ENCODE measurements around the gene LENEP.

The LENEP gene

GRCh38 chr1:155029513-155030242, 36.3 kb downstream of the LENEP start:
- H3K4me3 ChIP-seq (ENCODE audit: low read depth, low read length): no peak overlapping the region
- TF ChIP-seq, protein P1, sequence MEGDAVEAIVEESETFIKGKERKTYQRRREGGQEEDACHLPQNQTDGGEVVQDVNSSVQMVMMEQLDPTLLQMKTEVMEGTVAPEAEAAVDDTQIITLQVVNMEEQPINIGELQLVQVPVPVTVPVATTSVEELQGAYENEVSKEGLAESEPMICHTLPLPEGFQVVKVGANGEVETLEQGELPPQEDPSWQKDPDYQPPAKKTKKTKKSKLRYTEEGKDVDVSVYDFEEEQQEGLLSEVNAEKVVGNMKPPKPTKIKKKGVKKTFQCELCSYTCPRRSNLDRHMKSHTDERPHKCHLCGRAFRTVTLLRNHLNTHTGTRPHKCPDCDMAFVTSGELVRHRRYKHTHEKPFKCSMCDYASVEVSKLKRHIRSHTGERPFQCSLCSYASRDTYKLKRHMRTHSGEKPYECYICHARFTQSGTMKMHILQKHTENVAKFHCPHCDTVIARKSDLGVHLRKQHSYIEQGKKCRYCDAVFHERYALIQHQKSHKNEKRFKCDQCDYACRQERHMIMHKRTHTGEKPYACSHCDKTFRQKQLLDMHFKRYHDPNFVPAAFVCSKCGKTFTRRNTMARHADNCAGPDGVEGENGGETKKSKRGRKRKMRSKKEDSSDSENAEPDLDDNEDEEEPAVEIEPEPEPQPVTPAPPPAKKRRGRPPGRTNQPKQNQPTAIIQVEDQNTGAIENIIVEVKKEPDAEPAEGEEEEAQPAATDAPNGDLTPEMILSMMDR (IDR thresholded peaks at IDR 0.05; ENCODE audit: borderline replicate concordance, insufficient read depth, low read depth, low read length): no peak

DNA sequence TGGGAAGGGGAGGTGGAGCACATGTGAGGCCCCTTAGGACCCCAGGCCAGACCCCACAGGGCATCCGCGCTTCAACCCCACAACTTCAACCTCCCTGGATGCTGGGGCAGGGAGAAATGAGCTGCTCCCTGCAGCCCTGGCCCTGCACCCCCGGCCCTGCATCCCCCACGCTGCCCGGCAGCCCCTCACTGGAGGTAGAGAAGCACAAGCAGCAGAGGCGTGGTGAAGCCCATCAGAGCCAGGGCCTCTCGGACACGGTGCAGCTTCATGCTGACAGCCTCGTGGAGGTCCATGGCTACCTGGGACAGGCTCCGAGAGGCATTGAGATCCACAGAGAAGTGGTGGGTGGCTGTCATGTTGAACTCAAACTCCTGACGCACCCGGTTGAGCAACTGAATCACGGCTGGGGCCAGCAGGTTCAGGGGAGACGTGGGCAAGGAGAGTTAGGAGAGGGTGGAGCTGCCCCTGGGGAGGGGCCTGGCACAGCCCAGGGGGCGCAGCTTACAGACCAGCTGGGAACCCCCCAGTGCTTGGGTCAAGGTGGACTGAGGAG, 36.9 kb downstream of the LENEP start:
- TF ChIP-seq, protein P1 (IDR thresholded peaks at IDR 0.05; ENCODE audit: borderline replicate concordance, insufficient read depth, low read depth, low read length): no peak
- H3K4me3 ChIP-seq (ENCODE audit: low read depth, low read length): no peak overlapping the region

GRCh38 chr1:155030899-155031298, 37.5 kb downstream of the LENEP start:
- H3K4me3 ChIP-seq (ENCODE audit: low read depth, low read length): no peak overlapping the region
- TF ChIP-seq, protein P1 (IDR thresholded peaks at IDR 0.05; ENCODE audit: borderline replicate concordance, insufficient read depth, low read depth, low read length): no peak

DNA sequence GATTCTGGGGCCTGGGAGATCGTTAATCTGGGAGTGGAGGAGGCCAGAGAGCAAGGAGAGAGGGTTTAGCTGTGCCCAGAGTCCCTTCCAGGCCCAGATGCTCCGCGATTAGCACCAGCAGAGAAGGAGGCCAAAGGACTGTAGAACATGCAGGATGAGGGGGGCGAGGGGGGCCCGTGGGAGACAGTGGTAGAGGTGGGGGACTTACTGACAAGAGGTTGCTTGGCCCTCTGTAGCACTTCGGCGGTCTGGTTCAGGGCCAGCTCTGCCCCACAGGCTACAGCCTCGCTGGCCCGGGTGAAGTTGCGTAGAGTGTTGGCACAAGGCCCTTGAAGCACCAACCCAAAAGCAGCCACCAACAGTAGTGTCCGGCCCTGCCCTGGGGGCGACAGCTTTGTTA, 39.5 kb downstream of the LENEP start:
- TF ChIP-seq, protein P1 (IDR thresholded peaks at IDR 0.05; ENCODE audit: borderline replicate concordance, insufficient read depth, low read depth, low read length): no peak
- H3K4me3 ChIP-seq (ENCODE audit: low read depth, low read length): no peak overlapping the region

GRCh38 chr1:155033524-155033923, 40.1 kb downstream of the LENEP start, which contains the start of the genes DCST1 and DCST2:
DCST1 (plus strand) TSS chr1:155033824; CDS start chr1:155034037, 213 bp downstream.
DCST2 (minus strand) TSS chr1:155033781; CDS start chr1:155033701, 80 bp downstream.
- TF ChIP-seq, protein P1 (IDR thresholded peaks at IDR 0.05; ENCODE audit: borderline replicate concordance, insufficient read depth, low read depth, low read length): no peak

GRCh38 chr1:155034318-155035208, 41.2 kb downstream of the LENEP start:
- TF ChIP-seq, protein P1 (IDR thresholded peaks at IDR 0.05; ENCODE audit: borderline replicate concordance, insufficient read depth, low read depth, low read length): no peak

More at GRCh38 chr1:155033524-155033923, 40.1 kb downstream of the LENEP start, which contains the start of the genes DCST1 and DCST2:
- H3K4me3 ChIP-seq (ENCODE audit: low read depth, low read length): no peak within 1 kb of the TSS

More at GRCh38 chr1:155034318-155035208, 41.2 kb downstream of the LENEP start:
- H3K4me3 ChIP-seq (ENCODE audit: low read depth, low read length): no peak overlapping the region

All from GM12875 (cell line).